Choroid plexus epithelial cell (primary cell): ENCODE data around the gene ROCK2.

Experiments
- DNase-seq: peaks from one replicate; pipeline ENCODE4 v3.0.0-alpha.2; 2010; ENCODE audit warnings: low read depth
- H3K4me3 ChIP-seq: 2 replicates; pipeline ENCODE4 v1.5.1; 2011; ENCODE audit warnings: low read depth, mild to moderate bottlenecking, control low read depth, low read length, moderate library complexity
- CTCF ChIP-seq: conservative IDR thresholded peaks from 2 replicates; pipeline ENCODE4 v1.5.1; 2011; ENCODE audit warnings: low read depth, mild to moderate bottlenecking, control low read depth, inconsistent platforms, low read length, moderate library complexity

Gene ROCK2

GRCh38 chr2:11377928-11378545 lies 33.6 kb upstream of the ROCK2 start:
- DNase-seq = no peak
- no peak for TF ChIP-seq CTCF
- no peak overlapping the region for H3K4me3 ChIP-seq

GRCh38 chr2:11376071-11376470 lies 31.6 kb upstream of the ROCK2 start:
- TF ChIP-seq CTCF = no peak
- H3K4me3 ChIP-seq = no peak overlapping the region
- no peak for DNase-seq

GRCh38 chr2:11375689-11376027 lies 31.2 kb upstream of the ROCK2 start:
- H3K4me3 ChIP-seq = no peak overlapping the region
- no peak for DNase-seq
- no peak for TF ChIP-seq CTCF

GRCh38 chr2:11375025-11375688 lies 30.7 kb upstream of the ROCK2 start:
- no peak for TF ChIP-seq CTCF
- no peak overlapping the region for H3K4me3 ChIP-seq
- no peak for DNase-seq

- no peak for DNase-seq
- no peak for TF ChIP-seq CTCF
- no peak overlapping the region for H3K4me3 ChIP-seq
Measured at GRCh38 chr2:11373096-11373495, 28.7 kb upstream of the ROCK2 start.

GRCh38 chr2:11371092-11371937 lies 26.9 kb upstream of the ROCK2 start:
- H3K4me3 ChIP-seq = no peak overlapping the region
- no peak for TF ChIP-seq CTCF
- no peak for DNase-seq
